ENCODE data around the gene TMEM101.
"Not testable (repeated sequence)": the region's sequence is repeated elsewhere in the genome, so short reads cannot be mapped to it uniquely, and the experiment has no call there.

TMEM101 gene

GRCh38 chr17:44004077-44004760, 10.5 kb downstream of the TMEM101 start, which contains the start of gene NAGS:
TSS of gene NAGS (plus strand) at chr17:44004622. CDS start at chr17:44004664, 42 bp downstream.
- no peak for DNase-seq (ENCODE audit: low read depth in 1 of 2, low spot score in 1 of 2)
- in situ Hi-C loops (cut with HindIII; ENCODE audit: low pct_unique_long_range_greater_than_20kb, low sequenced_read_pairs): no loop called here
- no peak for TF ChIP-seq JUND (IDR thresholded peaks at IDR 0.05; ENCODE audit: low read depth)

GRCh38 chr17:44002141-44002848, 12.5 kb downstream of the TMEM101 start:
- no peak for TF ChIP-seq JUND (IDR thresholded peaks at IDR 0.05; ENCODE audit: low read depth)
- in situ Hi-C loops (cut with HindIII; ENCODE audit: low pct_unique_long_range_greater_than_20kb, low sequenced_read_pairs): no loop called here
- DNase-seq (ENCODE audit: low read depth in 1 of 2, low spot score in 1 of 2): no peak

GRCh38 chr17:44001461-44001920, 13.3 kb downstream of the TMEM101 start:
- in situ Hi-C loops (cut with HindIII; ENCODE audit: low pct_unique_long_range_greater_than_20kb, low sequenced_read_pairs): no loop called here
- DNase-seq (ENCODE audit: low read depth in 1 of 2, low spot score in 1 of 2): no peak
- TF ChIP-seq JUND (IDR thresholded peaks at IDR 0.05; ENCODE audit: low read depth): no peak

- no peak for TF ChIP-seq JUND (IDR thresholded peaks at IDR 0.05; ENCODE audit: low read depth)
- peak in 1 of 2 experiments; percentile 26 for DNase-seq (ENCODE audit: low read depth in 1 of 2, low spot score in 1 of 2)
- in situ Hi-C loops (cut with HindIII; ENCODE audit: low pct_unique_long_range_greater_than_20kb, low sequenced_read_pairs): no loop called here
These were observed 13.8 kb downstream of the TMEM101 start for GRCh38 chr17:44000871-44001460.

GRCh38 chr17:44000141-44000860, 14.5 kb downstream of the TMEM101 start:
- in situ Hi-C loops (cut with HindIII; ENCODE audit: low pct_unique_long_range_greater_than_20kb, low sequenced_read_pairs): no loop called here
- no peak for DNase-seq (ENCODE audit: low read depth in 1 of 2, low spot score in 1 of 2)
- no peak for TF ChIP-seq JUND (IDR thresholded peaks at IDR 0.05; ENCODE audit: low read depth)

GRCh38 chr17:43999024-43999423, 15.7 kb downstream of the TMEM101 start:
- no peak for TF ChIP-seq JUND (IDR thresholded peaks at IDR 0.05; ENCODE audit: low read depth)
- in situ Hi-C loops (cut with HindIII; ENCODE audit: low pct_unique_long_range_greater_than_20kb, low sequenced_read_pairs): no loop called here
- DNase-seq (ENCODE audit: low read depth in 1 of 2, low spot score in 1 of 2): no peak

- in situ Hi-C loops (cut with HindIII; ENCODE audit: low pct_unique_long_range_greater_than_20kb, low sequenced_read_pairs): no loop called here
- TF ChIP-seq JUND (IDR thresholded peaks at IDR 0.05; ENCODE audit: low read depth): no peak
- DNase-seq (ENCODE audit: low read depth in 1 of 2, low spot score in 1 of 2): no peak
These were observed 16.2 kb downstream of the TMEM101 start for GRCh38 chr17:43998552-43998951.

- in situ Hi-C loops (cut with HindIII; ENCODE audit: low pct_unique_long_range_greater_than_20kb, low sequenced_read_pairs); DNase-seq (ENCODE audit: low read depth in 1 of 2, low spot score in 1 of 2): not testable (repeated sequence)
These were observed 17.6 kb downstream of the TMEM101 start for GRCh38 chr17:43997180-43997579.

- TF ChIP-seq JUND (IDR thresholded peaks at IDR 0.05; ENCODE audit: low read depth): no peak
- DNase-seq (ENCODE audit: low read depth in 1 of 2, low spot score in 1 of 2): no peak
- in situ Hi-C loops (cut with HindIII; ENCODE audit: low pct_unique_long_range_greater_than_20kb, low sequenced_read_pairs): no loop called here
These were observed 19.7 kb downstream of the TMEM101 start for GRCh38 chr17:43995150-43995471.

- in situ Hi-C loops (cut with HindIII; ENCODE audit: low pct_unique_long_range_greater_than_20kb, low sequenced_read_pairs): no loop called here
- no peak for TF ChIP-seq JUND (IDR thresholded peaks at IDR 0.05; ENCODE audit: low read depth)
- peak; percentile 79 to 85 for DNase-seq (ENCODE audit: low read depth in 1 of 2, low spot score in 1 of 2)
These were observed 20.3 kb downstream of the TMEM101 start for GRCh38 chr17:43994272-43995149.

- in situ Hi-C loops (cut with HindIII; ENCODE audit: low pct_unique_long_range_greater_than_20kb, low sequenced_read_pairs): no loop called here
- no peak for TF ChIP-seq JUND (IDR thresholded peaks at IDR 0.05; ENCODE audit: low read depth)
- no peak for DNase-seq (ENCODE audit: low read depth in 1 of 2, low spot score in 1 of 2)
These were observed 22.1 kb downstream of the TMEM101 start for GRCh38 chr17:43992641-43993040.

- no peak for DNase-seq (ENCODE audit: low read depth in 1 of 2, low spot score in 1 of 2)
- in situ Hi-C loops (cut with HindIII; ENCODE audit: low pct_unique_long_range_greater_than_20kb, low sequenced_read_pairs): no loop called here
- TF ChIP-seq JUND (IDR thresholded peaks at IDR 0.05; ENCODE audit: low read depth): no peak
These were observed 26.5 kb downstream of the TMEM101 start for GRCh38 chr17:43988301-43988700.
